Measurements from ENCODE around the gene DFFB.
A peak's percentile ranks its signal among the peaks of the same experiment; 100 is the strongest.

The DFFB gene

GRCh38 chr1:3923378-3924185 lies 66.3 kb downstream of the DFFB start:
- peaks cover 8% of the 10 kb centered on the region for H3K4me1 Mint-ChIP-seq
- no peak overlapping the region for H3K4me3 Mint-ChIP-seq
- H3K27me3 Mint-ChIP-seq: peaks cover 6% of the 10 kb centered on the region
- no peaks in the 10 kb centered on the region for H3K36me3 Mint-ChIP-seq (ENCODE audit: low read depth)
- no peaks in the 10 kb centered on the region for H3K9me3 Mint-ChIP-seq
- DNase-seq: no peak
- no peak overlapping the region for H3K27ac Mint-ChIP-seq
- ATAC-seq: no peak

GRCh38 chr1:3924186-3924824 lies 67.0 kb downstream of the DFFB start:
- ATAC-seq (no peak), DNase-seq (no peak)
- Mint-ChIP-seq H3K9me3 (peaks cover 4% of the 10 kb centered on the region), H3K27me3 (peaks cover 6% of the 10 kb centered on the region), H3K36me3 (ENCODE audit: low read depth) (no peaks in the 10 kb centered on the region), H3K4me1 (peaks cover 8% of the 10 kb centered on the region), H3K4me3 (no peak overlapping the region), H3K27ac (no peak overlapping the region)

GRCh38 chr1:3924825-3925220 lies 67.5 kb downstream of the DFFB start:
- DNase-seq (no peak), ATAC-seq (peak; percentile 25)
- Mint-ChIP-seq H3K4me3 (no peak overlapping the region), H3K27me3 (peaks cover 6% of the 10 kb centered on the region), H3K4me1 (peaks cover 8% of the 10 kb centered on the region), H3K9me3 (peaks cover 6% of the 10 kb centered on the region), H3K27ac (no peak overlapping the region), H3K36me3 (ENCODE audit: low read depth) (no peaks in the 10 kb centered on the region)

GRCh38 chr1:3925256-3925655 lies 68.0 kb downstream of the DFFB start:
- H3K27me3 Mint-ChIP-seq: peaks cover 6% of the 10 kb centered on the region
- DNase-seq: no peak

GRCh38 chr1:3925762-3926161 lies 68.5 kb downstream of the DFFB start:
- Mint-ChIP-seq H3K9me3 (peaks cover 14% of the 10 kb centered on the region), H3K4me1 (peaks cover 10% of the 10 kb centered on the region), H3K27me3 (peaks cover 8% of the 10 kb centered on the region), H3K4me3 (no peak overlapping the region), H3K27ac (no peak overlapping the region), H3K36me3 (ENCODE audit: low read depth) (no peaks in the 10 kb centered on the region)
- DNase-seq (no peak), ATAC-seq (no peak)

More at GRCh38 chr1:3925256-3925655, 68.0 kb downstream of the DFFB start:
- ATAC-seq: no peak
- H3K9me3 Mint-ChIP-seq: peaks cover 10% of the 10 kb centered on the region
- H3K36me3 Mint-ChIP-seq (ENCODE audit: low read depth): no peaks in the 10 kb centered on the region
- no peak overlapping the region for H3K4me3 Mint-ChIP-seq
- H3K27ac Mint-ChIP-seq: no peak overlapping the region
- peaks cover 8% of the 10 kb centered on the region for H3K4me1 Mint-ChIP-seq

GRCh38 chr1:3926956-3927355 lies 69.7 kb downstream of the DFFB start:
- ATAC-seq (no peak), DNase-seq (no peak)
- Mint-ChIP-seq H3K27ac (no peak overlapping the region), H3K4me3 (no peak overlapping the region), H3K4me1 (peaks cover 9% of the 10 kb centered on the region), H3K9me3 (peaks cover 14% of the 10 kb centered on the region), H3K27me3 (peaks cover 4% of the 10 kb centered on the region), H3K36me3 (ENCODE audit: low read depth) (no peaks in the 10 kb centered on the region)

- H3K4me1 Mint-ChIP-seq: peaks cover 2% of the 10 kb centered on the region
- peaks cover 4% of the 10 kb centered on the region for H3K27me3 Mint-ChIP-seq
- DNase-seq (no peak), ATAC-seq (no peak)
- H3K4me3 Mint-ChIP-seq: no peak overlapping the region
- H3K9me3 Mint-ChIP-seq: peaks cover 14% of the 10 kb centered on the region
- no peak overlapping the region for H3K27ac Mint-ChIP-seq
- no peaks in the 10 kb centered on the region for H3K36me3 Mint-ChIP-seq (ENCODE audit: low read depth)
Measured at GRCh38 chr1:3928586-3928985, 71.3 kb downstream of the DFFB start.

GRCh38 chr1:3929126-3929525 lies 71.8 kb downstream of the DFFB start:
- peaks cover 14% of the 10 kb centered on the region for H3K9me3 Mint-ChIP-seq
- no peak overlapping the region for H3K27ac Mint-ChIP-seq
- peaks cover 5% of the 10 kb centered on the region for H3K27me3 Mint-ChIP-seq
- peaks cover 2% of the 10 kb centered on the region for H3K4me1 Mint-ChIP-seq
- ATAC-seq: no peak
- no peak overlapping the region for H3K4me3 Mint-ChIP-seq
- no peaks in the 10 kb centered on the region for H3K36me3 Mint-ChIP-seq (ENCODE audit: low read depth)
- DNase-seq: no peak

- Mint-ChIP-seq H3K4me3 (no peak overlapping the region), H3K4me1 (peaks cover 2% of the 10 kb centered on the region), H3K36me3 (ENCODE audit: low read depth) (no peaks in the 10 kb centered on the region), H3K27me3 (peaks cover 10% of the 10 kb centered on the region), H3K9me3 (peaks cover 14% of the 10 kb centered on the region), H3K27ac (peak overlapping the region; percentile 17)
- DNase-seq: no peak
- ATAC-seq: no peak
Measured at GRCh38 chr1:3930301-3931006, 73.2 kb downstream of the DFFB start.

GRCh38 chr1:3931007-3931912 lies 74.0 kb downstream of the DFFB start:
- Mint-ChIP-seq H3K9me3 (peaks cover 14% of the 10 kb centered on the region), H3K4me3 (no peak overlapping the region), H3K27ac (no peak overlapping the region), H3K4me1 (peaks cover 2% of the 10 kb centered on the region), H3K36me3 (ENCODE audit: low read depth) (no peaks in the 10 kb centered on the region), H3K27me3 (peaks cover 10% of the 10 kb centered on the region)
- DNase-seq: no peak
- ATAC-seq: no peak

- Mint-ChIP-seq H3K27me3 (peaks cover 10% of the 10 kb centered on the region), H3K9me3 (peaks cover 15% of the 10 kb centered on the region), H3K4me1 (peaks cover 2% of the 10 kb centered on the region), H3K4me3 (no peak overlapping the region), H3K36me3 (ENCODE audit: low read depth) (peaks cover 4% of the 10 kb centered on the region), H3K27ac (no peak overlapping the region)
- DNase-seq (no peak), ATAC-seq (no peak)
Measured at GRCh38 chr1:3932156-3932919, 75.1 kb downstream of the DFFB start.

All from activated naive CD8-positive, alpha-beta T cell treated with anti-CD3 and anti-CD28 coated beads, Interleukin-2, amount 50 U/mL, for 24 hours (primary cell).